Measurements from ENCODE around the gene CSN1S1.
A peak's percentile ranks its signal among the peaks of the same experiment; 100 is the strongest.
"Not testable (repeated sequence)": the region's sequence is repeated elsewhere in the genome, so short reads cannot be mapped to it uniquely, and the experiment has no call there.

Gene CSN1S1

GRCh38 chr4:69930768-69931167 is at the start of gene CSN1S1:
CSN1S1 (plus strand) TSS chr4:69931068; CDS start chr4:69932556, 1,488 bp downstream.
- FAIRE-seq (no peak), DNase-seq (ENCODE audit: low spot score) (no peak)

- FAIRE-seq (peak; percentile 42), DNase-seq (ENCODE audit: low spot score) (peak; percentile 29)
Measured at GRCh38 chr4:69881173-69881773, 49.6 kb upstream of the CSN1S1 start.

GRCh38 chr4:69882150-69882549 is 48.7 kb upstream of the CSN1S1 start:
- no peak for FAIRE-seq

GRCh38 chr4:69888336-69888735 is 42.5 kb upstream of the CSN1S1 start:
- FAIRE-seq = no peak
- DNase-seq (ENCODE audit: low spot score) = no peak

More at GRCh38 chr4:69882150-69882549, 48.7 kb upstream of the CSN1S1 start:
- DNase-seq (ENCODE audit: low spot score) = no peak

GRCh38 chr4:69894186-69894585 is 36.7 kb upstream of the CSN1S1 start:
- FAIRE-seq (no peak), DNase-seq (ENCODE audit: low spot score) (no peak)

GRCh38 chr4:69894721-69895120 is 36.1 kb upstream of the CSN1S1 start:
- DNase-seq (ENCODE audit: low spot score) (no peak), FAIRE-seq (no peak)

GRCh38 chr4:69896530-69897116 is 34.2 kb upstream of the CSN1S1 start:
- FAIRE-seq = no peak
- DNase-seq (ENCODE audit: low spot score) = no peak

GRCh38 chr4:69907151-69907550 is 23.7 kb upstream of the CSN1S1 start:
- no peak for DNase-seq (ENCODE audit: low spot score)
- FAIRE-seq = no peak

GRCh38 chr4:69909195-69909594 is 21.7 kb upstream of the CSN1S1 start:
- FAIRE-seq (no peak), DNase-seq (ENCODE audit: low spot score) (no peak)

- FAIRE-seq (no peak), DNase-seq (ENCODE audit: low spot score) (no peak)
Measured at GRCh38 chr4:69910016-69910782, 20.7 kb upstream of the CSN1S1 start.

- FAIRE-seq (no peak), DNase-seq (ENCODE audit: low spot score) (no peak)
Measured at GRCh38 chr4:69920874-69921273, 10.0 kb upstream of the CSN1S1 start.

GRCh38 chr4:69923782-69924410 is 7.0 kb upstream of the CSN1S1 start:
- DNase-seq (ENCODE audit: low spot score); FAIRE-seq: not testable (repeated sequence)

GRCh38 chr4:69934150-69934549 is 3.3 kb downstream of the CSN1S1 start:
- FAIRE-seq (no peak), DNase-seq (ENCODE audit: low spot score) (no peak)

GRCh38 chr4:69936566-69936965 is 5.7 kb downstream of the CSN1S1 start:
- DNase-seq (ENCODE audit: low spot score) = no peak
- FAIRE-seq = no peak

- DNase-seq (ENCODE audit: low spot score) (no peak), FAIRE-seq (no peak)
Measured at GRCh38 chr4:69951602-69952001, 20.7 kb downstream of the CSN1S1 start.

- FAIRE-seq (no peak), DNase-seq (ENCODE audit: low spot score) (no peak)
Measured at GRCh38 chr4:69957209-69957608, 26.3 kb downstream of the CSN1S1 start.

- DNase-seq (ENCODE audit: low spot score) = no peak
- no peak for FAIRE-seq
Measured at GRCh38 chr4:69965628-69966027, 34.8 kb downstream of the CSN1S1 start, which contains the start of gene CSN2. CSN2 (minus strand) TSS chr4:69965728; CDS start chr4:69960995, 4,733 bp downstream.

- DNase-seq (ENCODE audit: low spot score) (no peak), FAIRE-seq (no peak)
Measured at GRCh38 chr4:69970071-69970470, 39.2 kb downstream of the CSN1S1 start.

GRCh38 chr4:69974631-69975030 is 43.8 kb downstream of the CSN1S1 start:
- no peak for FAIRE-seq
- DNase-seq (ENCODE audit: low spot score) = no peak

- DNase-seq (ENCODE audit: low spot score) = no peak
- FAIRE-seq = no peak
Measured at GRCh38 chr4:69977582-69977981, 46.7 kb downstream of the CSN1S1 start.

- DNase-seq (ENCODE audit: low spot score) (no peak), FAIRE-seq (no peak)
Measured at GRCh38 chr4:69984030-69984443, 53.2 kb downstream of the CSN1S1 start.

- DNase-seq (ENCODE audit: low spot score) = no peak
- FAIRE-seq = no peak
Measured at GRCh38 chr4:69986663-69987062, 55.8 kb downstream of the CSN1S1 start.

Measured in RCC 7860 (cell line).